Mammary epithelial cell (primary cell): ENCODE measurements around the gene YOD1.

ENCODE experiments used
- CTCF ChIP-seq, 2 donors: IDR thresholded peaks in 1 of 2; conservative IDR thresholded peaks in 1 of 2; 2 replicates each; pipeline ENCODE4 v1.5.1; 2011 to 2012; ENCODE audit warnings: inconsistent platforms in 2 of 2, low read length in 2 of 2, mild to moderate bottlenecking in 2 of 2, control low read depth in 1 of 2, low read depth in 1 of 2; ENCODE audit not compliant: insufficient read depth in 1 of 2; ENCODE audit errors: extremely low read depth in 1 of 2
- EZH2 ChIP-seq: IDR thresholded peaks from 2 replicates; pipeline ENCODE4 v1.6.1; 2012; ENCODE audit warnings: low read length, inconsistent platforms, borderline replicate concordance

- no peak for TF ChIP-seq CTCF (conservative IDR thresholded peaks at IDR 0.05 in 1 of 2, IDR thresholded peaks at IDR 0.05 in 1 of 2; ENCODE audit: extremely low read depth in 1 of 2, insufficient read depth in 1 of 2, low read depth in 1 of 2, low read length in 2 of 2)
- no peak for TF ChIP-seq EZH2
Observed at GRCh38 chr1:207093944-207094343, 42.9 kb upstream of the YOD1 start.
